Mucosa of descending colon (tissue), 3 donors: ENCODE data around the gene IMMP1L. TPM values are rescaled to one million over a fixed set of nuclear protein-coding genes. Genes with fewer than 3 reads are reported as not detected.

Experiments used
- ATAC-seq: fragments of 200-7000 bp; cut with Tn5 transposase; one replicate; pipeline ENCODE4 v1.9.1; 2020; ENCODE audit warnings: mild to moderate bottlenecking, moderate library complexity
- DNase-seq, 3 donors: peaks; one replicate each; pipeline ENCODE4 v3.0.0-alpha.2; 2020
- H3K36me3 ChIP-seq: fragments of 200-600 bp; one replicate; pipeline ENCODE4 v1.8.0; 2021; ENCODE audit warnings: low read depth, mild to moderate bottlenecking
- H3K4me1 ChIP-seq: fragments of 200-600 bp; one replicate; pipeline ENCODE4 v1.8.0; 2021; ENCODE audit warnings: low read depth, mild to moderate bottlenecking
- H3K4me3 ChIP-seq: fragments of 200-600 bp; one replicate; pipeline ENCODE4 v1.8.0; 2021; ENCODE audit warnings: mild to moderate bottlenecking
- H3K9me3 ChIP-seq: fragments of 200-600 bp; one replicate; pipeline ENCODE4 v1.8.0; 2021; ENCODE audit warnings: mild to moderate bottlenecking
- intact Hi-C, 2 donors: fragments of 100-400 bp; cut with DNase I in 1 of 2; cut with micrococcal nuclease in 1 of 2; formaldehyde crosslinking; loops; one replicate each; pipeline versions ENCODE4 v1.11.0 to v1.11.1; 2022; cut with DNase I, micrococcal nuclease
- long read RNA-seq, 2 donors: library from polyadenylated mRNA; unstranded; transcript quantifications; one replicate each; pipeline ENCODE4 v2.0.0, GENCODE V29; 2019 to 2021
- total RNA-seq, 3 donors: library from RNA; stranded (reverse); fragmentation: NEBNext Ultra II Directional in 2 of 3; extraction: Animal tissue kit (Norgen Biotek cat#: 25700) in 2 of 3; gene quantifications; one replicate each; pipeline versions ENCODE4 v1.2.1 to v1.2.4, GENCODE V29; 2021 to 2023
- TF ChIP-seq, protein P1 (sequence below): fragments of 200-600 bp; IDR thresholded peaks from one replicate; pipeline ENCODE4 v1.8.0; 2022; ENCODE audit warnings: antibody characterized with exemption, mild to moderate bottlenecking
- donor health status: DM: no; HTN: no; CAD: no; lungs with moderate emphysema.
- donor health status: DM: no; HTN: no; CAD: no.
- donor health status: DM: no; HTN: yes; CAD: no.

Gene IMMP1L, protein sequence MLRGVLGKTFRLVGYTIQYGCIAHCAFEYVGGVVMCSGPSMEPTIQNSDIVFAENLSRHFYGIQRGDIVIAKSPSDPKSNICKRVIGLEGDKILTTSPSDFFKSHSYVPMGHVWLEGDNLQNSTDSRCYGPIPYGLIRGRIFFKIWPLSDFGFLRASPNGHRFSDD
- 10 to 100 TPM; 15.0 to 18.9 (median 18.2) TPM for total RNA-seq
- long read RNA-seq, donor 1, partial matches to known transcripts, result 0 of 5 reads
- long read RNA-seq, donor 1, other reads (novel, unspliced or antisense), result 2 of 5 reads
- long read RNA-seq, donor 2, partial matches to known transcripts, result 0 of 13 reads
- long read RNA-seq, donor 2, other reads (novel, unspliced or antisense), result 7 of 13 reads

DNA sequence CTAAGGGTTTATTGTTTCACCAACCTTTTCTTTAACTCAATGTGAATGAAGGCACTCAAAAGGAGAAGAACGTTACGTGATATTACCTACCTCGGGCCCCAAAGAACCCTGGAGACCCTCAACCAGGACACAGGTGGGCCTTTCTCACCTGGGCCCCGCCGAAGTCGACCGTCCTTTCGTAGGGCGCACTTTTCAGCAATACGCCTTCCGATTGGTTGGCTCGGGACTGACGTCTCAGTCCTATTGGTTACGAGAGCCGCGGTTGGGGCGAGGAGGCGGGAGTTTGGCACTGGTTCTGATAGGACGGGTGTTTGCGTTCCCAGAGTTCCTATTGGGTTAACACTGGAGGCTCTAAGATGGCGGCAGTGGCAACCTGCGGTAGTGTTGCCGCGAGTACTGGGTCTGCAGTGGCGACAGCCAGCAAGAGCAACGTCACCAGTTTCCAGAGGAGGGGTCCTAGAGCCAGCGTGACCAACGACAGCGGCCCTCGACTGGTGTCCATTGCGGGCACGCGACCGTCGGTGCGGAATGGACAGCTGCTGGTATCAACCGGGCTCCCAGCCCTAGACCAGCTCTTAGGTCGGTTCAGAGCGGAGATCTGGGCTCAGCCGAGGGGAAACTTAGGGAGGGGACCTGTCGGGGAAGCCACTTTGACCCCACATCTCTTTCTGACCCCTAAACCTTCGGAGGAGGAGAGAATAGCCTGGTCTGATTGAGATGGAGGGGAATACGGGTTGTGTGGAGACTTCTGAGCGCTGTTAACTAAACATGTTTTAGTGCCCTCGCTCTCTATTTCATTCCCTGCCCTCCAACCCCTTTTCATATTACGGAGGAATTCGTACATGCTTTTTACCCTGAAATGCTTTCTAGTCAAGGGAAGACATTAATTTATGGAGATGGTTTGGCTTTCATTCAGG, at the start of gene IMMP1L, which contains the start of gene ELP4:
Gene IMMP1L, minus strand, starts transcription at position 194 of the 917 bp plus-strand sequence. CDS start 46,346 bp downstream, outside the sequence.
Gene ELP4, plus strand, starts transcription at position 339 of the 917 bp plus-strand sequence. Its CDS starts 18 bp downstream, at position 357.
- H3K36me3 ChIP-seq, result no peaks in the 10 kb centered on the region
- peak; percentile 100 for ATAC-seq
- H3K4me3 ChIP-seq, result peak within 1 kb of the TSS; percentile 51
- H3K4me1 ChIP-seq, result peaks cover 15% of the 10 kb centered on the region
- no peaks in the 10 kb centered on the region for H3K9me3 ChIP-seq
- intact Hi-C loops, result no loop called here
- TF ChIP-seq, protein P1, sequence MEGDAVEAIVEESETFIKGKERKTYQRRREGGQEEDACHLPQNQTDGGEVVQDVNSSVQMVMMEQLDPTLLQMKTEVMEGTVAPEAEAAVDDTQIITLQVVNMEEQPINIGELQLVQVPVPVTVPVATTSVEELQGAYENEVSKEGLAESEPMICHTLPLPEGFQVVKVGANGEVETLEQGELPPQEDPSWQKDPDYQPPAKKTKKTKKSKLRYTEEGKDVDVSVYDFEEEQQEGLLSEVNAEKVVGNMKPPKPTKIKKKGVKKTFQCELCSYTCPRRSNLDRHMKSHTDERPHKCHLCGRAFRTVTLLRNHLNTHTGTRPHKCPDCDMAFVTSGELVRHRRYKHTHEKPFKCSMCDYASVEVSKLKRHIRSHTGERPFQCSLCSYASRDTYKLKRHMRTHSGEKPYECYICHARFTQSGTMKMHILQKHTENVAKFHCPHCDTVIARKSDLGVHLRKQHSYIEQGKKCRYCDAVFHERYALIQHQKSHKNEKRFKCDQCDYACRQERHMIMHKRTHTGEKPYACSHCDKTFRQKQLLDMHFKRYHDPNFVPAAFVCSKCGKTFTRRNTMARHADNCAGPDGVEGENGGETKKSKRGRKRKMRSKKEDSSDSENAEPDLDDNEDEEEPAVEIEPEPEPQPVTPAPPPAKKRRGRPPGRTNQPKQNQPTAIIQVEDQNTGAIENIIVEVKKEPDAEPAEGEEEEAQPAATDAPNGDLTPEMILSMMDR, result no peak
- peak; percentile 95 to 98 (median 96) for DNase-seq

DNA sequence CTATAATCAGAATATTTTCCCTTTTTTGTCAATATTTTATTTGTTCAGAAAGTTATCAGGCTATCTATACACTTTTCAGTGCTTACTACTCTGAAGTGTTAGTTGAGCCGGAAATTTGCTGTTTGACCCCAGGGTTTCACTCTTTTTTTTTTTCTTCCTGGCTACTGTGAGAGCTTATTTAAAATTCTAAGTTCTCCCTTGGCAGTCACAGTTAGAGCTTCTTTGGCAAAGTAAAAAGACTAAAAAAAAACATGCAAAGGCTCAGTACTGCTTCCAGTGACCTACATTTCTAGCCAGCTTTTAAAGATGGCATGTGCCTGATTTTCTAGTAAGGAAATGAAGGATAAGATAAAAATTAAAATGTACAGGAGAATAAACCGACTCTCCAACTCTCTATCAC, 48.6 kb upstream of the IMMP1L start:
- no peak for ATAC-seq
- no peak for DNase-seq
- Histone ChIP-seq H3K9me3 (no peaks in the 10 kb centered on the region), H3K4me1 (no peaks in the 10 kb centered on the region), H3K36me3 (no peaks in the 10 kb centered on the region), H3K4me3 (no peak overlapping the region)
- intact Hi-C loops, result no loop called here
- TF ChIP-seq, protein P1, result no peak

DNA sequence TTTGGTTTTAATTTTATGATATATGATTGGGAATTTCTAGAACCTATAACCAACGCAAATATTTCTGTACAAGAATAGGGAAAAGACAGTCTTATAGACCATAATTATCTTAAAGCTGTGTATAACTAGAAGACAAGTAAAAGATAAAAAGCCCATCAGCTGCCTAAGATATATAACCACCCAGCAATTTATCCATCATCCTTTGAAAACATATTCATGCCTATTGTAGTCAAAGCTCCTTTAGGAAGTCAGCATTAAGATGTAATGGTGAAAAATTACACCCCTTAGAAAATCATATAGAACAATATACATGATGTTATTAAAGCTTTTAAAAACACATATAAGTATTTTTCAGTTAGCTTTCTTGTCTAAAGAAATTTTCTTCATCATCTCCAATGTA, 46.5 kb upstream of the IMMP1L start:
- Histone ChIP-seq H3K9me3 (no peaks in the 10 kb centered on the region), H3K4me3 (no peak overlapping the region), H3K4me1 (no peaks in the 10 kb centered on the region), H3K36me3 (no peaks in the 10 kb centered on the region)
- TF ChIP-seq, protein P1, result no peak
- DNase-seq, result no peak
- ATAC-seq, result no peak
- intact Hi-C loops, result no loop called here

DNA sequence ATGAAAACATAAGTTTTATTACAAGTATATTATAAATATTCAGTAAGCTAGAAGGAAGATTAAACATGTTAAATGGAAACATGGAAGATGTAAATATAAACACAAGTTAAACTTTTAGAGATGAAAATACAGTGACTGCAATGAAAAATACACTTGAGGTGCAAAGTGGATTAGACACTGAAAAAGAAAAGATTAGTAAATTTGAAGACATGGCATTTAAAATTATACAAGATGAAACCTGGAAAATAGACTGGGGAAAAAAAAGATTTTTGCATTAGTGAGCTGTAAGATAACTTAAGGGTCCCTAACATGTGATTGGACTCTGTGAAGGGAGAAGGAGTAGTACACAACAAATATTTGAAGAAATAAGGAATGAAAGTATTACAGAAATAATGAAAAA, 33.4 kb upstream of the IMMP1L start:
- no peak for DNase-seq
- H3K9me3 ChIP-seq, result peaks cover 6% of the 10 kb centered on the region
- no peak for ATAC-seq
- no peaks in the 10 kb centered on the region for H3K4me1 ChIP-seq
- TF ChIP-seq, protein P1, result no peak
- no peak overlapping the region for H3K4me3 ChIP-seq
- intact Hi-C loops, result no loop called here
- H3K36me3 ChIP-seq, result no peaks in the 10 kb centered on the region

DNA sequence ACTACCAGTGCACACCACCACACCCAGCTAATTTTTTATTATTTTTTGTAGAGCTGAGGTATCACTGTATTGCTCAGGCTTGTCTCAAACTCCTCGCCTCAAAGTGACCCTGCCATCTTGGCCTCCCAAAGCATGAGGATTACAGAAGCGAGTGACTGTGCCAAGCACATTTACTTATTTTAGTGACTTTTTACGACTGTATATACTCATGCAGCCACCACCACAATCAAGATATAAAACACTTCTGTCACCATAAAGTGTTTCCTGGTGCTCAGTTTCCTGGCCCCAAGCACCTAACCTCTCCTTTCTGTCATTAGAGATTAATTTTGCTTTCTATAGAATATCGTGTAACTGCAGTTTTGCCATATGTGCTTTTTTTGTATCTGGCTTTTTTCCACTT, 26.1 kb upstream of the IMMP1L start:
- H3K4me3 ChIP-seq, result no peak overlapping the region

More for the DNA sequence above, 26.1 kb upstream of the IMMP1L start:
- intact Hi-C loops, result no loop called here
- Histone ChIP-seq H3K9me3 (no peaks in the 10 kb centered on the region), H3K4me1 (no peaks in the 10 kb centered on the region), H3K36me3 (no peaks in the 10 kb centered on the region)
- DNase-seq (peak in 1 of 3 donors; percentile 7), ATAC-seq (peak; percentile 58)
- TF ChIP-seq, protein P1, result no peak
